Stomach (tissue), 4 donors: ENCODE data around the gene MAN2A1.

ENCODE experiments used
- EP300 ChIP-seq: sonication (generic); formaldehyde crosslinking; IDR thresholded peaks from one replicate; pipeline ENCODE4 v1.6.1; 2017; ENCODE audit warnings: antibody characterized with exemption
- POLR2AphosphoS5 ChIP-seq, 3 donors: sonication (generic); formaldehyde crosslinking; IDR thresholded peaks; one replicate each; pipeline ENCODE4 v1.6.1; 2016; ENCODE audit warnings: antibody characterized with exemption in 3 of 3
- TF ChIP-seq, protein P1 (sequence below), 7 experiments: fragments of 450-650 bp in 4 of 7; fragments of 200-600 bp in 3 of 7; sonication (generic) in 3 of 7; IDR thresholded peaks; one replicate each; pipeline ENCODE4 v1.5.1; 2016 to 2019; ENCODE audit warnings: antibody characterized with exemption in 7 of 7, control low read depth in 2 of 7, mild to moderate bottlenecking in 1 of 7

DNA sequence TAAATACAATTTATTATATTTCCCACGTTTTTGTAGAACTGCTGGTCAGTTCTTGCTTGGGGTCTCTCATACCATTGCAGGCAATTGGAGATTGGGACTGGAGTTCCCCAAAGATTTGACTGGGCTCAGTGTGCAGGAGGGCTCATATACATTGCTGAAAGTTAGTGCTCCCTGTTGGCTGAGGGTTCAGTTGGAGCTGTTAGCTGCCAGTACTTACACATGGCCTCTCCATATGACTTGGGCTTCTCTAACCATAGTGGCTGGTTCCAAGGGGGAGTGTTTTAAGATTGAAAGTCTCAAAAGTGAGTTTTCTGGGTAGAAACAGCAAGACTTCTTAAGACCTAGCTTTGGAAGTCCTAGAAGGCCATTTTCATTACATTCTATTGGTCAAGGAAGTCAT, 102.9 kb downstream of the MAN2A1 start:
- TF ChIP-seq, protein P1, sequence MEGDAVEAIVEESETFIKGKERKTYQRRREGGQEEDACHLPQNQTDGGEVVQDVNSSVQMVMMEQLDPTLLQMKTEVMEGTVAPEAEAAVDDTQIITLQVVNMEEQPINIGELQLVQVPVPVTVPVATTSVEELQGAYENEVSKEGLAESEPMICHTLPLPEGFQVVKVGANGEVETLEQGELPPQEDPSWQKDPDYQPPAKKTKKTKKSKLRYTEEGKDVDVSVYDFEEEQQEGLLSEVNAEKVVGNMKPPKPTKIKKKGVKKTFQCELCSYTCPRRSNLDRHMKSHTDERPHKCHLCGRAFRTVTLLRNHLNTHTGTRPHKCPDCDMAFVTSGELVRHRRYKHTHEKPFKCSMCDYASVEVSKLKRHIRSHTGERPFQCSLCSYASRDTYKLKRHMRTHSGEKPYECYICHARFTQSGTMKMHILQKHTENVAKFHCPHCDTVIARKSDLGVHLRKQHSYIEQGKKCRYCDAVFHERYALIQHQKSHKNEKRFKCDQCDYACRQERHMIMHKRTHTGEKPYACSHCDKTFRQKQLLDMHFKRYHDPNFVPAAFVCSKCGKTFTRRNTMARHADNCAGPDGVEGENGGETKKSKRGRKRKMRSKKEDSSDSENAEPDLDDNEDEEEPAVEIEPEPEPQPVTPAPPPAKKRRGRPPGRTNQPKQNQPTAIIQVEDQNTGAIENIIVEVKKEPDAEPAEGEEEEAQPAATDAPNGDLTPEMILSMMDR (IDR thresholded peaks at IDR 0.05), result no peak
- TF ChIP-seq POLR2AphosphoS5 (IDR thresholded peaks at IDR 0.05), result no peak
- TF ChIP-seq EP300, result no peak
